ENCODE data around the gene MAP3K14.
A peak's percentile ranks its signal among the peaks of the same experiment; 100 is the strongest.

Gene MAP3K14

GRCh38 chr17:45218895-45219661 lies 97.7 kb downstream of the MAP3K14 start:
- DNase-seq, result peak; percentile 74
